ENCODE results near the gene PRKACG.

DNA sequence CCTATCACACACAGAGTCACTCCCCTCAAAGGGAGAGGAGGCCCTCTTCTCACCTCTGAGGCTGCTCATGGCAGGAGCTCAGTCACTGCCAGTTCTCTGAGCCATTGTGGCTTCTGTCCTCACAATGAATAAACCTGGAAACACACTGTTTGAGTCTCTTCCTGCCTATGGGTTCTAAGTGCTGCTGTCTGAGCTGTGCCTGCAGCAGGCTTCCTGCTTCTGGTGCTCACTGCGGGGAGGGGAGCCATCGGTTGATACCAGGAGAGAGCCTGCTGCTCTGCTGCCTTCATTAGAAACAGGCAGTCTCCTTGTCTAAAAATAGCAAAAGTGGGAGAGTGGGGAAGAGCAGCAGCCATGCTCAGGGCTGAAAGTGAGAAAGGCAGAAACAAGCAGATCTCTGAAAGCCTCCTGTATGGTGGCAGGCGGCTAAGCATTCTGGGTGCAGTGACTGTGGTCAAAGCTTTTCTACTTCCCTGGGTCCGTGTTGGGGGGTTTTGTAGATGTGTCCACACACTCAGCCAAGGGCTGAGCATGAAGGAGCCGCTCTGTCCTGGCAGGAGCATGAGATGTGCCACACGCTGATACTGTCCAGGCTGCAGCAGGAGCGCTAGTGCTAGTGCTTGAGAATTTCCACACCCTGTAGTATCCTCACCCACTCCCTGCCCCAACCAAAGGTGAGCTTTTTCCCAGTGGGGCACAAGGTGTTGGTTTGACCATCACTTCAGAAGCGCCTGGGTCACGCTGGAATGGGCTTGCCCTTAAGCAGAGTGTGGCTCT is 34.2 kb downstream of the PRKACG start:
- TF ChIP-seq GATA2 (IDR thresholded peaks at IDR 0.05; ENCODE audit: low read depth, low read length): no peak
- no peak for TF ChIP-seq GATA3 (IDR thresholded peaks at IDR 0.05; ENCODE audit: low read depth, low read length)

Data from SH-SY5Y (cell line).